T-helper 1 cell (primary cell): ENCODE data around the gene JCHAIN.
"Not testable (repeated sequence)": the region's sequence is repeated elsewhere in the genome, so short reads cannot be mapped to it uniquely, and the experiment has no call there.

Experiments
- DNase-seq, 5 donors: peaks; one replicate each; pipeline ENCODE4 v3.0.0-alpha.2; 2012 to 2020
- total RNA-seq, 4 donors: gene quantifications; one replicate each; lab custom pipeline; 2026; lab: John Stamatoyannopoulos, UW

JCHAIN gene
- 0 to 0.27 (median 0) reads per million in 4 donors for total RNA-seq

GRCh38 chr4:70666369-70666768, at the start of gene JCHAIN:
Gene JCHAIN, minus strand, starts transcription at chr4:70666508. Its CDS starts 18 bp downstream, at chr4:70666490.
- DNase-seq: no peak

GRCh38 chr4:70715097-70715496, 48.8 kb upstream of the JCHAIN start:
- DNase-seq: no peak

GRCh38 chr4:70714079-70714887, 48.0 kb upstream of the JCHAIN start:
- DNase-seq: no peak

- no peak for DNase-seq
These were observed 47.3 kb upstream of the JCHAIN start for GRCh38 chr4:70713453-70714078.

GRCh38 chr4:70712604-70713452, 46.5 kb upstream of the JCHAIN start:
- DNase-seq: no peak

GRCh38 chr4:70712150-70712549, 45.8 kb upstream of the JCHAIN start:
- no peak for DNase-seq

GRCh38 chr4:70711599-70711998, 45.3 kb upstream of the JCHAIN start:
- no peak for DNase-seq

GRCh38 chr4:70709611-70710205, 43.4 kb upstream of the JCHAIN start:
- DNase-seq: no peak

GRCh38 chr4:70706516-70706915, 40.2 kb upstream of the JCHAIN start:
- no peak for DNase-seq

- DNase-seq: no peak
These were observed 39.7 kb upstream of the JCHAIN start for GRCh38 chr4:70706044-70706461.

GRCh38 chr4:70705183-70706043, 39.1 kb upstream of the JCHAIN start:
- DNase-seq: peak; percentile 51 to 74 (median 64)

GRCh38 chr4:70704931-70705182, 38.5 kb upstream of the JCHAIN start:
- DNase-seq: no peak

- peak; percentile 51 to 66 (median 59) for DNase-seq
These were observed 38.1 kb upstream of the JCHAIN start for GRCh38 chr4:70704215-70704930.

- no peak for DNase-seq
These were observed 37.4 kb upstream of the JCHAIN start for GRCh38 chr4:70703619-70704214.

GRCh38 chr4:70702592-70702991, 36.3 kb upstream of the JCHAIN start:
- not testable (repeated sequence) for DNase-seq

- DNase-seq: no peak
These were observed 35.0 kb upstream of the JCHAIN start for GRCh38 chr4:70701271-70701670.

- DNase-seq: no peak
These were observed 34.4 kb upstream of the JCHAIN start for GRCh38 chr4:70700712-70701111.

- not testable (repeated sequence) for DNase-seq
These were observed 32.1 kb upstream of the JCHAIN start for GRCh38 chr4:70698435-70698834.

- DNase-seq: not testable (repeated sequence)
These were observed 28.3 kb upstream of the JCHAIN start for GRCh38 chr4:70694633-70695032.

GRCh38 chr4:70691661-70692060, 25.4 kb upstream of the JCHAIN start:
- DNase-seq: no peak

GRCh38 chr4:70688795-70689231, 22.5 kb upstream of the JCHAIN start:
- peak in 1 of 5 donors; percentile 10 for DNase-seq
